Measurements from ENCODE around the gene STEAP3.

DNA sequence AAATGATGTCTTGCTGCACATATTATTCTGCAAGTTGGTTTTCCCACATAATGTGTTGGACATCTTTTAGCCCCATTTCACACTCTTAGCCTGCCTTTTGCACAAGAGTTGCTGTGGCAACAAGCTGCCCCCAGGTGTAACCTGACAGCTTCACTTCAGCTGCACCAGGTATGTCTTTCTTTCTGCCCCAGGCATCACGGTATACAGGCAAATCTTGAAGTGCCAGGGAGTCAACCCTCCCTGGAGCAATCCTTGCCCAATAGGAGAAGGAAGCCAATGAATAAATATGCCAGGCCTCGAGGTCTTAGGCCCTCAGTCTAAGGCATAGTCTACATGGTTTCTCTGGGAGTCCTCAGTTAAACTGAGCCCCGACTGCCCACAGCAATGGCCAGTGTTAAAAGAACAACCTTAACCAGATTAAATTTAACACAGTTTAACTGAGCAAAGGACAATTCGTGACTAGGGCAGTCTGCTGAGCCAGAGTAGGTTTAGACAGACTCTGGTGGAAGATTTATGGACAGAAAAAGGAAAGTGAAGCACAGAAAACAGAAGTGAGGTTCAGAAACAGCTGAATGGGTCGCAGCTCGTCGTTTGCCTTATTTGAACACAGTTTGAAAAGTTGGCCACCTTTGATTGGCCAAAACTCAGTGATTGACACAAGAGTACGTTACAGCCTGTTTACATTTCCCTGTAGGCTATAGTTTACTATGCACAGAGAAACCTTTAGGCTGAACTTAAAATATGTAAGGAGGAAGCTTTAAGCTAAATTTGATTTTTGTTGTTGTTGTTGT is 33.1 kb upstream of the STEAP3 start:
- TF ChIP-seq, protein P1, sequence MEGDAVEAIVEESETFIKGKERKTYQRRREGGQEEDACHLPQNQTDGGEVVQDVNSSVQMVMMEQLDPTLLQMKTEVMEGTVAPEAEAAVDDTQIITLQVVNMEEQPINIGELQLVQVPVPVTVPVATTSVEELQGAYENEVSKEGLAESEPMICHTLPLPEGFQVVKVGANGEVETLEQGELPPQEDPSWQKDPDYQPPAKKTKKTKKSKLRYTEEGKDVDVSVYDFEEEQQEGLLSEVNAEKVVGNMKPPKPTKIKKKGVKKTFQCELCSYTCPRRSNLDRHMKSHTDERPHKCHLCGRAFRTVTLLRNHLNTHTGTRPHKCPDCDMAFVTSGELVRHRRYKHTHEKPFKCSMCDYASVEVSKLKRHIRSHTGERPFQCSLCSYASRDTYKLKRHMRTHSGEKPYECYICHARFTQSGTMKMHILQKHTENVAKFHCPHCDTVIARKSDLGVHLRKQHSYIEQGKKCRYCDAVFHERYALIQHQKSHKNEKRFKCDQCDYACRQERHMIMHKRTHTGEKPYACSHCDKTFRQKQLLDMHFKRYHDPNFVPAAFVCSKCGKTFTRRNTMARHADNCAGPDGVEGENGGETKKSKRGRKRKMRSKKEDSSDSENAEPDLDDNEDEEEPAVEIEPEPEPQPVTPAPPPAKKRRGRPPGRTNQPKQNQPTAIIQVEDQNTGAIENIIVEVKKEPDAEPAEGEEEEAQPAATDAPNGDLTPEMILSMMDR (conservative IDR thresholded peaks at IDR 0.05; ENCODE audit: low read length) = no peak
- TF ChIP-seq EZH2phosphoT487 (IDR thresholded peaks at IDR 0.05; ENCODE audit: borderline replicate concordance) = no peak

Measured in Loucy (cell line).